ENCODE measurements around the gene CDR2L.
A peak's percentile ranks its signal among the peaks of the same experiment; 100 is the strongest.

The CDR2L gene

GRCh38 chr17:74959826-74960515 is 27.5 kb upstream of the CDR2L start:
- no peaks in the 10 kb centered on the region for H4K20me1 ChIP-seq (ENCODE audit: control insufficient read depth, insufficient read depth, low read depth, low read length)
- H3K27ac ChIP-seq (ENCODE audit: low read depth, low read length) = no peak overlapping the region
- TF ChIP-seq EZH2phosphoT487 (IDR thresholded peaks at IDR 0.05; ENCODE audit: borderline replicate concordance, low read length) = no peak
- TF ChIP-seq, protein P1, sequence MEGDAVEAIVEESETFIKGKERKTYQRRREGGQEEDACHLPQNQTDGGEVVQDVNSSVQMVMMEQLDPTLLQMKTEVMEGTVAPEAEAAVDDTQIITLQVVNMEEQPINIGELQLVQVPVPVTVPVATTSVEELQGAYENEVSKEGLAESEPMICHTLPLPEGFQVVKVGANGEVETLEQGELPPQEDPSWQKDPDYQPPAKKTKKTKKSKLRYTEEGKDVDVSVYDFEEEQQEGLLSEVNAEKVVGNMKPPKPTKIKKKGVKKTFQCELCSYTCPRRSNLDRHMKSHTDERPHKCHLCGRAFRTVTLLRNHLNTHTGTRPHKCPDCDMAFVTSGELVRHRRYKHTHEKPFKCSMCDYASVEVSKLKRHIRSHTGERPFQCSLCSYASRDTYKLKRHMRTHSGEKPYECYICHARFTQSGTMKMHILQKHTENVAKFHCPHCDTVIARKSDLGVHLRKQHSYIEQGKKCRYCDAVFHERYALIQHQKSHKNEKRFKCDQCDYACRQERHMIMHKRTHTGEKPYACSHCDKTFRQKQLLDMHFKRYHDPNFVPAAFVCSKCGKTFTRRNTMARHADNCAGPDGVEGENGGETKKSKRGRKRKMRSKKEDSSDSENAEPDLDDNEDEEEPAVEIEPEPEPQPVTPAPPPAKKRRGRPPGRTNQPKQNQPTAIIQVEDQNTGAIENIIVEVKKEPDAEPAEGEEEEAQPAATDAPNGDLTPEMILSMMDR (IDR thresholded peaks at IDR 0.05; ENCODE audit: low read depth, low read length, poor library complexity, severe bottlenecking) = no peak

DNA sequence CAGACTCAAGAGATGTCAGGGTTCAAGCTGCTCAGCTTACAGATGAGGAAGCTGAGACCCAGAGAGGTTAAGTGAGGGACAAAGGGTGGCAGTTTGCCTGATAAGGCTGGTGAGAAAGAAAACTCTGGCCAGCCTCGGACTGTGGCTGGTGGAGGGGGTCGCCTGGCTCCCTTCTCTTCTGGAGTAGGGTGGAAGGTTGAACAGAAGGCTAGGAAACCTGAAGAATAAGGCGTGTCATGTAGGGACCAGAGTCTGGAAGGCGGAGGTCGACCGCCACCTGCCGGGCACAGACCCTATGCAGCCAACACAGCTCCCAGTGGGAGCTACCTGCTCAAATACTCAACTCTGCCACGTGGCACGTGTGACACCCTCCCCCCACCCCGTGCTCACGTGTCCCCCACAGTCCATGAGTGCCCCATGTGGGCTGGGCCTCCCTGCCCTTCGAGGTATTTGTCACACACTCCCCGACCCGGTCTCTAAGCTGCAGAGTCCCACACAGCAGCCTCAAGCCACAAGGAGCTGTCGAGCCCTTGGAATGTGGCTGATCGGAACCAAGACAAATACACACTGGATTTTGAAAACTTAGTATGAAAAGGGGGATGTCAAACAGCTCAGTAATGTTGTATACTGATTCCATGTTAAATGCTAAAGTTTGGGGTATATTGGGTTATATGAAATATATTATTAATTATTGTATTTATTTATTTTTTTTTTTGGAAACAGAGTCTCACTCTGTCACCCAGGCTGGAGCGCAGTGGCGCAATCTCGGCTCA is 26.7 kb upstream of the CDR2L start:
- Histone ChIP-seq H4K20me1 (ENCODE audit: control insufficient read depth, insufficient read depth, low read depth, low read length) (no peaks in the 10 kb centered on the region), H3K9me2 (replicated peaks; ENCODE audit: control insufficient read depth, low read length) (no peaks in the 10 kb centered on the region), H3K9me3 (ENCODE audit: control insufficient read depth, insufficient read depth, low read length) (no peaks in the 10 kb centered on the region), H3K4me2 (ENCODE audit: low read length) (peak overlapping the region; percentile 78), H3F3A (ENCODE audit: control insufficient read depth, insufficient read depth) (no peaks in the 10 kb centered on the region), H3K4me1 (ENCODE audit: control insufficient read depth, low read length) (peaks cover 9% of the 10 kb centered on the region), H3K27me3 (ENCODE audit: control insufficient read depth, low read length) (peaks cover 2% of the 10 kb centered on the region; the same call in 1 of the 2 replicates), H3K36me3 (ENCODE audit: control insufficient read depth, low read length) (no peaks in the 10 kb centered on the region), H3K27ac (ENCODE audit: low read depth, low read length) (no peak overlapping the region), H3K4me3 (ENCODE audit: low read length) (peak overlapping the region; percentile 44; the same call in 1 of the 2 replicates), H3K79me2 (ENCODE audit: control insufficient read depth, low read length) (no peaks in the 10 kb centered on the region)
- no peak for TF ChIP-seq EZH2phosphoT487 (IDR thresholded peaks at IDR 0.05; ENCODE audit: borderline replicate concordance, low read length)
- TF ChIP-seq, protein P1 (IDR thresholded peaks at IDR 0.05; ENCODE audit: low read depth, low read length, poor library complexity, severe bottlenecking) = peak; percentile 84

More at GRCh38 chr17:74959826-74960515, 27.5 kb upstream of the CDR2L start:
- Histone ChIP-seq H3K36me3 (ENCODE audit: control insufficient read depth, low read length) (no peaks in the 10 kb centered on the region), H3K4me3 (ENCODE audit: low read length) (no peak overlapping the region), H3K27me3 (ENCODE audit: control insufficient read depth, low read length) (peaks cover 2% of the 10 kb centered on the region; the same call in 1 of the 2 replicates), H3K79me2 (ENCODE audit: control insufficient read depth, low read length) (no peaks in the 10 kb centered on the region), H3K4me1 (ENCODE audit: control insufficient read depth, low read length) (peaks cover 9% of the 10 kb centered on the region), H3K9me3 (ENCODE audit: control insufficient read depth, insufficient read depth, low read length) (no peaks in the 10 kb centered on the region), H3K4me2 (ENCODE audit: low read length) (no peak overlapping the region), H3K9me2 (replicated peaks; ENCODE audit: control insufficient read depth, low read length) (no peaks in the 10 kb centered on the region), H3F3A (ENCODE audit: control insufficient read depth, insufficient read depth) (no peaks in the 10 kb centered on the region)

DNA sequence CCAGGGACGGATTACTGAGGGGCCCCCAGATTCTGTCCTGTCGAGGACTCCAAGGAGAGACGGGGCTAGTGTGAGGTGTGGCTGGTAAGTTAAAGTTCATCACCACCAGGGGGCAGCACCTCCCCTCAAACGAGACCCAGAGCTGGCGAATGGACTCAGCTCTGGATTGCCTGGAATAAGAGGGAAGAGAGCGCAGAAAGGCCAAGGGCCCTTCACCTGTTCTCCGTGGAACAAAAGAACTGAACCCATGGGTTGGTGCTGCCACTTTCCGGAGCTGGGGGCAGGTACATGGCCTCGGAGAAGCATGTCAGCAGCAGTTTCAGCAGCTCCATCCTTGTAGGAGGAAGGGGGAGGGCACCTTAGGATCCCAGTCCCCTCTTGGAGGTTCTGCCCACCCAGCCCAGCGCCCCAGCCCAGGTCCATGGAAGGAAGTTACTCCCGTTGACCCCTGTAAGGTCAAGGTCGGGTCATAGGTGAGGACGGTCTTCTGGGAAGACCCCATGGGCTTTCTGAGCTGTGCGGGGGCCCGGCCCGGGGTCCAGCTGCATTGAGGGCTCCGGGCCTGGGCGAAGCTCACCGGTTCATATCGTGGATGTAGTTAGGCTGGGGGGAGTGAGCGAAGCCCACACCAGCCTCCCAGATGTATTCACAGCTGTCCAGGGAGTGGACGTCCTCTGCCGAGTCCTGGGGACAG is 25.6 kb upstream of the CDR2L start:
- H3K27ac ChIP-seq (ENCODE audit: low read depth, low read length) = no peak overlapping the region
- peaks cover 2% of the 10 kb centered on the region; the same call in 1 of the 2 replicates for H3K27me3 ChIP-seq (ENCODE audit: control insufficient read depth, low read length)
- H3K79me2 ChIP-seq (ENCODE audit: control insufficient read depth, low read length) = no peaks in the 10 kb centered on the region
- no peaks in the 10 kb centered on the region for H3K9me2 ChIP-seq (replicated peaks; ENCODE audit: control insufficient read depth, low read length)
- H3K4me1 ChIP-seq (ENCODE audit: control insufficient read depth, low read length) = peaks cover 9% of the 10 kb centered on the region
- H3K9me3 ChIP-seq (ENCODE audit: control insufficient read depth, insufficient read depth, low read length) = no peaks in the 10 kb centered on the region
- TF ChIP-seq, protein P1 (IDR thresholded peaks at IDR 0.05; ENCODE audit: low read depth, low read length, poor library complexity, severe bottlenecking) = peak; percentile 85
- TF ChIP-seq EZH2phosphoT487 (IDR thresholded peaks at IDR 0.05; ENCODE audit: borderline replicate concordance, low read length) = no peak
- H3K4me3 ChIP-seq (ENCODE audit: low read length) = no peak overlapping the region
- no peak overlapping the region for H3K4me2 ChIP-seq (ENCODE audit: low read length)
- no peaks in the 10 kb centered on the region for H3F3A ChIP-seq (ENCODE audit: control insufficient read depth, insufficient read depth)
- H3K36me3 ChIP-seq (ENCODE audit: control insufficient read depth, low read length) = no peaks in the 10 kb centered on the region
- no peaks in the 10 kb centered on the region for H4K20me1 ChIP-seq (ENCODE audit: control insufficient read depth, insufficient read depth, low read depth, low read length)

All from DOHH2 (cell line).